ENCODE results near the gene KIF3A. TPM values are rescaled to one million over a fixed set of nuclear protein-coding genes. Genes with fewer than 3 reads are reported as not detected.
"Not testable (repeated sequence)": the region's sequence is repeated elsewhere in the genome, so short reads cannot be mapped to it uniquely, and the experiment has no call there.

Gene KIF3A
- polyA plus RNA-seq, 1 donor from 2014 or later, result 94.4 TPM

DNA sequence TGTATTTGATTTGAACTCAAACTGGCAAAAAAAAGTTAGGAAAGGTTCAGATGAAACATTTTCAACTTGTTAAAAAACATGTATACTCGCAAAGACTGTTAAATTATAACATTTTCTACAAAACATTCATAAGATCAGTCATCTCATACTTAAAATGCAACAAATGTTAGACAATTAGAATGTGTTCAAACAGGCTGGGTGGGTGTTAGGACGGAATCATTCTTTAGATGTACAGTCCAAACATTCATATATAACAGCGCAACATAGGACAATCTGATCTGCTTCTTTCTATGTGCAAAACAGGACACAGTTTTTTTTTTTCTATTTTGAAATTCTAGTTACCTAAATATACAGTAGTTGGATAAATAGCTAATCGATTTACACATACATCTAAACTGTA is 41.4 kb downstream of the KIF3A start:
- Histone ChIP-seq H3K36me3 (ENCODE audit: insufficient read depth, low read length) (peaks cover 6% of the 10 kb centered on the region), H3K4me2 (ENCODE audit: low read length) (no peak overlapping the region), H3F3A (ENCODE audit: insufficient read depth, low read length, poor library complexity, severe bottlenecking) (no peaks in the 10 kb centered on the region), H3K9me2 (ENCODE audit: insufficient read depth, low read length) (no peaks in the 10 kb centered on the region), H4K20me1 (ENCODE audit: insufficient read depth) (no peaks in the 10 kb centered on the region), H3K4me3 (ENCODE audit: low read length) (no peak overlapping the region), H3K27ac (ENCODE audit: low read length) (no peak overlapping the region), H3K27me3 (ENCODE audit: insufficient read depth, low read depth, low read length) (no peaks in the 10 kb centered on the region), H3K79me2 (replicated peaks; ENCODE audit: insufficient read depth, low read length) (no peaks in the 10 kb centered on the region), H3K9ac (ENCODE audit: low read length) (no peak overlapping the region), H2AFZ (ENCODE audit: low read depth, low read length) (no peak overlapping the region), H3K9me3 (ENCODE audit: low read length) (no peaks in the 10 kb centered on the region)
- TF ChIP-seq SMC3 (conservative IDR thresholded peaks at IDR 0.05; ENCODE audit: poor library complexity), result no peak
- TF ChIP-seq, protein P1, sequence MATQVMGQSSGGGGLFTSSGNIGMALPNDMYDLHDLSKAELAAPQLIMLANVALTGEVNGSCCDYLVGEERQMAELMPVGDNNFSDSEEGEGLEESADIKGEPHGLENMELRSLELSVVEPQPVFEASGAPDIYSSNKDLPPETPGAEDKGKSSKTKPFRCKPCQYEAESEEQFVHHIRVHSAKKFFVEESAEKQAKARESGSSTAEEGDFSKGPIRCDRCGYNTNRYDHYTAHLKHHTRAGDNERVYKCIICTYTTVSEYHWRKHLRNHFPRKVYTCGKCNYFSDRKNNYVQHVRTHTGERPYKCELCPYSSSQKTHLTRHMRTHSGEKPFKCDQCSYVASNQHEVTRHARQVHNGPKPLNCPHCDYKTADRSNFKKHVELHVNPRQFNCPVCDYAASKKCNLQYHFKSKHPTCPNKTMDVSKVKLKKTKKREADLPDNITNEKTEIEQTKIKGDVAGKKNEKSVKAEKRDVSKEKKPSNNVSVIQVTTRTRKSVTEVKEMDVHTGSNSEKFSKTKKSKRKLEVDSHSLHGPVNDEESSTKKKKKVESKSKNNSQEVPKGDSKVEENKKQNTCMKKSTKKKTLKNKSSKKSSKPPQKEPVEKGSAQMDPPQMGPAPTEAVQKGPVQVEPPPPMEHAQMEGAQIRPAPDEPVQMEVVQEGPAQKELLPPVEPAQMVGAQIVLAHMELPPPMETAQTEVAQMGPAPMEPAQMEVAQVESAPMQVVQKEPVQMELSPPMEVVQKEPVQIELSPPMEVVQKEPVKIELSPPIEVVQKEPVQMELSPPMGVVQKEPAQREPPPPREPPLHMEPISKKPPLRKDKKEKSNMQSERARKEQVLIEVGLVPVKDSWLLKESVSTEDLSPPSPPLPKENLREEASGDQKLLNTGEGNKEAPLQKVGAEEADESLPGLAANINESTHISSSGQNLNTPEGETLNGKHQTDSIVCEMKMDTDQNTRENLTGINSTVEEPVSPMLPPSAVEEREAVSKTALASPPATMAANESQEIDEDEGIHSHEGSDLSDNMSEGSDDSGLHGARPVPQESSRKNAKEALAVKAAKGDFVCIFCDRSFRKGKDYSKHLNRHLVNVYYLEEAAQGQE (IDR thresholded peaks at IDR 0.05; ENCODE audit: borderline replicate concordance), result no peak

GRCh38 chr5:132692632-132692967 is 44.7 kb downstream of the KIF3A start:
- Histone ChIP-seq H3K36me3 (ENCODE audit: insufficient read depth, low read length) (peaks cover 6% of the 10 kb centered on the region), H3K27me3 (ENCODE audit: insufficient read depth, low read depth, low read length) (no peaks in the 10 kb centered on the region), H3F3A (ENCODE audit: insufficient read depth, low read length, poor library complexity, severe bottlenecking) (no peaks in the 10 kb centered on the region), H4K20me1 (ENCODE audit: insufficient read depth) (no peaks in the 10 kb centered on the region), H2AFZ (ENCODE audit: low read depth, low read length) (no peak overlapping the region), H3K27ac (ENCODE audit: low read length) (no peak overlapping the region), H3K9ac (ENCODE audit: low read length) (no peak overlapping the region), H3K4me3 (ENCODE audit: low read length) (no peak overlapping the region), H3K9me2 (ENCODE audit: insufficient read depth, low read length) (no peaks in the 10 kb centered on the region), H3K9me3 (ENCODE audit: low read length) (no peaks in the 10 kb centered on the region), H3K4me2 (ENCODE audit: low read length) (no peak overlapping the region), H3K79me2 (replicated peaks; ENCODE audit: insufficient read depth, low read length) (no peaks in the 10 kb centered on the region)
- TF ChIP-seq CTCF (IDR thresholded peaks at IDR 0.05; ENCODE audit: poor library complexity, severe bottlenecking), result no peak
- no peak for TF ChIP-seq SMC3 (conservative IDR thresholded peaks at IDR 0.05; ENCODE audit: poor library complexity)
- no peak for TF ChIP-seq EP300 (conservative IDR thresholded peaks at IDR 0.05; ENCODE audit: poor library complexity, severe bottlenecking)
- no peak for TF ChIP-seq TAF1 (IDR thresholded peaks at IDR 0.05; ENCODE audit: low read depth)
- TF ChIP-seq POLR2AphosphoS5 (IDR thresholded peaks at IDR 0.05), result no peak
- no peak for TF ChIP-seq MXI1 (conservative IDR thresholded peaks at IDR 0.05; ENCODE audit: poor library complexity, severe bottlenecking)
- TF ChIP-seq, protein P1 (IDR thresholded peaks at IDR 0.05; ENCODE audit: borderline replicate concordance), result no peak
- TF ChIP-seq EZH2 (IDR thresholded peaks at IDR 0.05; ENCODE audit: borderline replicate concordance, insufficient read depth, low read length, poor library complexity, severe bottlenecking), result no peak
- TF ChIP-seq RAD21 (conservative IDR thresholded peaks at IDR 0.05), result no peak

GRCh38 chr5:132691755-132692631 is 45.4 kb downstream of the KIF3A start:
- not testable (repeated sequence) for H3K4me2 ChIP-seq (ENCODE audit: low read length); H2AFZ ChIP-seq (ENCODE audit: low read depth, low read length); H3F3A ChIP-seq (ENCODE audit: insufficient read depth, low read length, poor library complexity, severe bottlenecking); H3K36me3 ChIP-seq (ENCODE audit: insufficient read depth, low read length); H4K20me1 ChIP-seq (ENCODE audit: insufficient read depth); H3K79me2 ChIP-seq (replicated peaks; ENCODE audit: insufficient read depth, low read length); H3K9me3 ChIP-seq (ENCODE audit: low read length); H3K9ac ChIP-seq (ENCODE audit: low read length); H3K4me3 ChIP-seq (ENCODE audit: low read length); H3K27ac ChIP-seq (ENCODE audit: low read length); H3K27me3 ChIP-seq (ENCODE audit: insufficient read depth, low read depth, low read length); H3K9me2 ChIP-seq (ENCODE audit: insufficient read depth, low read length)

Measured in neural cell (in vitro differentiated cells).